K562 (cell line): ENCODE results near the gene MTMR12.

Source experiments
- CEBPG ChIP-seq, 3 experiments: fragments of 200-800 bp in 1 of 3; sonication (Bioruptor generic) in 1 of 3; sonication (generic) in 1 of 3; formaldehyde crosslinking in 1 of 3; IDR thresholded peaks in 2 of 3; conservative IDR thresholded peaks in 1 of 3; 2 replicates each; pipeline versions ENCODE4 v1.6.1 to v1.8.0; 2016 to 2022; ENCODE audit warnings: missing compliant biosample characterization in 2 of 3, missing genetic modification characterization in 2 of 3, mild to moderate bottlenecking in 1 of 3, missing genetic modification reagents in 1 of 3
- USF2 ChIP-seq: sonication (generic); formaldehyde crosslinking; IDR thresholded peaks from 2 replicates; pipeline ENCODE4 v1.5.0; 2020; ENCODE audit warnings: missing genetic modification reagents

DNA sequence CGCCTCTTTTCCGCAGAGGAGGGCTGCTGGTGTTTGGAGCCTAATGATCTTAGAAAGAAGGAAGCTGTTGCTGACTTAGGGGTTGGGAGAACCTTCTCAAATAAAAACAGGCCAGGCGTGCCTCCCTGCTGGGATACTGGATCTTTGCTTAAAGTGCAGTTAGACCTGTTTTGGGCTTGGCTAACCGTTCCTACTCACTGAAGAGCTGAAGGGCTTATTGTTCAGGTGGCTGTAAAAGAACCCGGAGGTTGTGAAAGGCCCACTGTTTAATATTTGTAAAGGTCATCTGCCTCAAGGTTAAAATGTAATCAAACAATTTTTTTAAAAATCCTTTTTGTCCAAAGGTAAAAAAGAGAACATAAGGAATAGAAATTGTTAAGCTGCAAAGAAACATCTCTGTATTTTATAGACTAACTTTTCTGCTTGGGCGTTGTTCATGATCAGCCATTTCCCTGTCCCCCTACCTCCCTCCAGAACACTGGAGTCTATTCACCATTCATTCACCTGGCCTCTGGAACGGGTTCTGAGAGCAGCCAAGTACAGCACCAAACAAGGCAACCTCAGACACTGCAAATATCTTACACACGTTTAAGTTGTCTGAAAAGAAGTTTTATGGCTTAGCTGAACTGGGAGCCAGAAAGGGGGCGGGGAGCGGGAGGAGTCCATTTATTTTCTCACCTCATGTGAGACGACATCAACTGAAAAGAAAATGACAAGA lies 18.6 kb upstream of the MTMR12 start:
- TF ChIP-seq USF2 (no peak), CEBPG (CRISPR knock-in tag; IDR thresholded peaks at IDR 0.05) (no peak), CEBPG (tag; conservative IDR thresholded peaks at IDR 0.05 in 1 of 2, IDR thresholded peaks at IDR 0.05 in 1 of 2) (no peak)
